Stimulated activated CD8-positive, alpha-beta memory T cell treated with anti-CD3 and anti-CD28 coated beads, Interleukin-7, amount 100 ng/mL, for 48 hours (primary cell): Measurements from ENCODE around the gene NRN1L.
"Not testable (repeated sequence)": the region's sequence is repeated elsewhere in the genome, so short reads cannot be mapped to it uniquely, and the experiment has no call there.

Source experiments
- DNase-seq, 2 donors: peaks; one replicate each; pipeline ENCODE4 v3.0.0-alpha.2; 2020; ENCODE audit warnings: low read depth in 1 of 2; ENCODE audit errors: extremely low read depth in 1 of 2

The NRN1L gene

GRCh38 chr16:67881621-67882161 lies 3.0 kb upstream of the NRN1L start:
- no peak for DNase-seq

DNA sequence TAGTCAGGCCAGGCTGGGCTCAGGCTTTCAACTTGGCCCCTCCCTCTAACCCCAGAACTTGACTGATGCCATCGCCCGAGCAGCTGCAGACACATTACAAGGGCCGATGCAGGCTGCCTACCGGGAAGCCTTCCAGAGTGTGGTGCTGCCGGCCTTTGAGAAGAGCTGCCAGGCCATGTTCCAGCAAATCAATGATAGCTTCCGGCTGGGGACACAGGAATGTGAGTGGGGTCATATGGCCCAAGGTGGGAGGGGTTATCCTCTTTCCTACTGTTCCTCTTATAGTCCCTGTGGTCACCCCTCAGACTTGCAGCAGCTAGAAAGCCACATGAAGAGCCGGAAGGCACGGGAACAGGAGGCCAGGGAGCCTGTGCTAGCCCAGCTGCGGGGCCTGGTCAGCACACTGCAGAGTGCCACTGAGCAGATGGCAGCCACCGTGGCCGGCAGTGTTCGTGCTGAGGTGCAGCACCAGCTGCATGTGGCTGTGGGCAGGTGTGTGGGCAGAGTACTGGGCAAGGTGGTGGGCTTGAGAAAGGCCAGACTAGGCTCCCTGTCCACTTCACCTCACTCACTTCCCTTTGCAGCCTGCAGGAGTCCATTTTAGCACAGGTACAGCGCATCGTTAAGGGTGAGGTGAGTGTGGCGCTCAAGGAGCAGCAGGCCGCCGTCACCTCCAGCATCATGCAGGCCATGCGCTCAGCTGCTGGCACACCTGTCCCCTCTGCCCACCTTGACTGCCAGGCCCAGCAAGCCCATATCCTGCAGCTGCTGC lies 2.1 kb upstream of the NRN1L start:
- DNase-seq = no peak

GRCh38 chr16:67883146-67883871 lies 1.4 kb upstream of the NRN1L start:
- no peak for DNase-seq

- peak; percentile 42 to 43 for DNase-seq
Observed at GRCh38 chr16:67883872-67884261, 818 bp upstream of the NRN1L start.

- DNase-seq = no peak
Observed at GRCh38 chr16:67885545-67885944, 860 bp downstream of the NRN1L start.

DNA sequence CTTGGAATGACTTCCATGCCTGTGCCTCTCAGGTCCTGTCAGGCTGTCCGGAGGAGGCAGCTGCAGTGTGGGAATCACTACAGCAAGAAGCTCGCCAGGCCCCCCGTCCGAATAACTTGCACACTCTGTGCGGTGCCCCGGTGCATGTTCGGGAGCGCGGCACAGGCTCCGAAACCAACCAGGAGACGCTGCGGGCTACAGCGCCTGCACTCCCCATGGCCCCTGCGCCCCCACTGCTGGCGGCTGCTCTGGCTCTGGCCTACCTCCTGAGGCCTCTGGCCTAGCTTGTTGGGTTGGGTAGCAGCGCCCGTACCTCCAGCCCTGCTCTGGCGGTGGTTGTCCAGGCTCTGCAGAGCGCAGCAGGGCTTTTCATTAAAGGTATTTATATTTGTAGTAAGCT lies 1.3 kb downstream of the NRN1L start:
- DNase-seq = no peak

- no peak for DNase-seq
Observed at GRCh38 chr16:67886387-67886786, 1.7 kb downstream of the NRN1L start.

DNA sequence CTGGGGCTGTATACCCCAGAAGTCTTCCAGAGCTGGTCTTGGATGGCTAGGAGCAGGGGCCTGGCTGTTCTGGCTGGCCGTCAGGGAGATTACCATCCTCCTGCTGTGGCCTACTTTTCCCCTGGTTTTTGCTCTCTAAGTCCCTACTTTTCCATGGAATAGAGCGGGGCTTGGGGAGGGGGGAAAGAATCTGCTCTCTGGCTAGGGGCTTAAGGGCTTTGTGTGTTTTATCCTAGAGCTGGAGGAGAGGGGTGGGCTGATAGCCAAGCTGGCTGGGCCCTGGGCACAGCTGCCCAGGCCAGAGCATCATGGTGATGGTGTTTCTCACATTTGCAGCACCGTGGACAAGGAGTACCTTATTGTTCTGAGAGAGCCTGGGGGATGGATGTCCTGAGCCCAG lies 3.6 kb downstream of the NRN1L start:
- no peak for DNase-seq

- no peak for DNase-seq
Observed at GRCh38 chr16:67892375-67892774, 7.7 kb downstream of the NRN1L start.

GRCh38 chr16:67892899-67893742 lies 8.4 kb downstream of the NRN1L start, which contains the start of gene PSKH1:
PSKH1 (plus strand) TSS chr16:67893254; CDS start chr16:67908750, 15,496 bp downstream.
- DNase-seq = peak; percentile 87 to 94

DNA sequence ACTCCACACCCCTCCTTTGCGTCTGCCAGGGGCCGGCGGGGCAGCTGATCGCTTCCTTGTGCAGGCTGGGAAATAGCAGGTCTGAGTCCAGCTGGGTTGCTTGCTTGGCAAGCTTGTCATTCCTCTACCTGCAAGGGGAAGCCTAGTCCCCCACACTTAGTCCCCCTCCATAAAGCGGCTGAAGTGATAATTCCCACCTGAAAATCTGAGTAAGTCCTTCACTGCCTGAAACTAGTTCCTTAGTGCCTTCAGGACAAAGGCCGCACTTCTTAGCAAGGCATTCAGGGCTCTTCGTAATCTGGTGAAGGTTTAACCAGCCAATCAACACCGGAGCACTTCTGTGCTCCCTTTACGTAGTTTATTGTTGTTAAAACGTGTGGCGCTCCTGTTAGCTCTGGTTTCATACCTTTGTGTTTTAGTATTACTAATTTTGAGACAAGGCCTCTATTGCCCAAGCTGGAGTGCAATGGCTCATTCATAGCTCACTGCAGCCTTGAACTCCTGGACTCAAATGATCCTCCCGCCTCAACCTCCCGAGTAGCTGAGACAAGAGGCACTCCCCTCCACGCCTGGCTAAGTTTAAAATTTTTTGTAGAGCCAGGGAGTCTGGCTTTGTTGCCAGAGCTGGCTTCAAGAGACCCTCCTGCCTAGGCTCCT lies 9.2 kb downstream of the NRN1L start:
- DNase-seq = no peak

DNA sequence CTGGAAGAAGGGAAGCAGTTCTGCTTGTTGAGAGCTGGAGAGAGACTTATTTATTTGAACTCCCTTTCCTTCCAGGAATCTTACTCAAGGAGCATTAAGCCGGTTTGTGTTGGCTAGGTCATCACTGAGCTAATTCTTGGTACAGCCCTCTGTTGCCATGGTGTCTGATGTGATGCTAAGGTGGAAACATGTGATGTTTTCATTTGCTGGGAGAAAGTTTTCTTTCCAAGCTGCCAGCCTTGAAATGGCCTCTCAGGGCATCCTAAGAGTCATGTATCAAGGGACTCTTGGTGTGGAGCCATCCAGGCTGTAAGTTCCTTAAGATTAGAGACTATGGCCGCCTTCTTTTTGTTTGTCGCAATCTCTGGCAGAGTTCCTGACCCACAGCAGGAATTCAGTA lies 12.5 kb downstream of the NRN1L start:
- no peak for DNase-seq

GRCh38 chr16:67901734-67902133 lies 17.0 kb downstream of the NRN1L start:
- no peak for DNase-seq

- DNase-seq = no peak
Observed at GRCh38 chr16:67902831-67903230, 18.1 kb downstream of the NRN1L start.

DNA sequence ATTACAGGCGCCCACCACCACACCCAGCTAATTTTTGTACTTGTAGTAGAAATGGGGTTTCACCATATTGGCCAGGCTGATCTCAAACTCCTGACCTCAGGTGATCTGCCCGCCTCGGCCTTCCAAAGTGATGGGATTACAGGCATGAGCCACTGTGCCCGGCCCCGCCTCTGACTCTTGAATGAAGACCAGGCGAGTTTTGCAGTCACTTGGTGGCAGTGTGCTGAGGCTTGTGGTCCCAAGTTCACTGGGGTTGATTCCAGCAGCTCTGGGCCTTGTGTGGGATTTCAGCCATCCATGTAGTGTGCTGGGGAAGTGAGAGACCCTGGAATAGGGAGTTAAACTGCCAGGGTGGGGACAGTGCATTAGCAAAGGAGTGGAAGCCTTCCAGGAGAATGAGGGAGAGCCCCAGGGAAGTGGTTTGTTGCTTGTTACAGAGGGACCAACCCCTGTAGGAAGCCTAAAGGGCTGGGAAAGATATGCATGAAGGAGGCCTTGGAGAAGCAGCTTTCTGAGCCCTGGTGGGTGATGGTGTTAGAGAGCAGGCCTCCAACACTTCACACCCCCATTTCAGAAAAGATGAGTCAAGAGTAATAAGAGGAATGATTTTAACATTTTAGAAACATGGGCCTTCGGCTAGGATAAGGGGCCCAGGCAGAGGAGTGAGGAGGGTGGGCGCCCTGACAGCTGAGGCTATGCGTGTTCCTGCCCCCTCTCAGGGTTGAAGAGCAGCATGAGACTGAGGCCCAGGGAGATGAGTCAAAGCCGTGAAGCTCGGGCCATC lies 22.9 kb downstream of the NRN1L start:
- no peak for DNase-seq

DNA sequence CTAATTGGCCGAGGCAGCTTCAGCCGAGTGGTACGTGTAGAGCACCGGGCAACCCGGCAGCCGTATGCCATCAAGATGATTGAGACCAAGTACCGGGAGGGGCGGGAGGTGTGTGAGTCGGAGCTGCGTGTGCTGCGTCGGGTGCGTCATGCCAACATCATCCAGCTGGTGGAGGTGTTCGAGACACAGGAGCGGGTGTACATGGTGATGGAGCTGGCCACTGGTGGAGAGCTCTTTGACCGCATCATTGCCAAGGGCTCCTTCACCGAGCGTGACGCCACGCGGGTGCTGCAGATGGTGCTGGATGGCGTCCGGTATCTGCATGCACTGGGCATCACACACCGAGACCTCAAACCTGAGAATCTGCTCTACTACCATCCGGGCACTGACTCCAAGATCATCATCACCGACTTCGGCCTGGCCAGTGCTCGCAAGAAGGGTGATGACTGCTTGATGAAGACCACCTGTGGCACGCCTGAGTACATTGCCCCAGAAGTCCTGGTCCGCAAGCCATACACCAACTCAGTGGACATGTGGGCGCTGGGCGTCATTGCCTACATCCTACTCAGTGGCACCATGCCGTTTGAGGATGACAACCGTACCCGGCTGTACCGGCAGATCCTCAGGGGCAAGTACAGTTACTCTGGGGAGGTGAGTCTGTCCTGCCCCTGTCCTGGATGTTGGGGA lies 24.5 kb downstream of the NRN1L start:
- DNase-seq = no peak

- no peak for DNase-seq
Observed at GRCh38 chr16:67910158-67910557, 25.5 kb downstream of the NRN1L start.

DNA sequence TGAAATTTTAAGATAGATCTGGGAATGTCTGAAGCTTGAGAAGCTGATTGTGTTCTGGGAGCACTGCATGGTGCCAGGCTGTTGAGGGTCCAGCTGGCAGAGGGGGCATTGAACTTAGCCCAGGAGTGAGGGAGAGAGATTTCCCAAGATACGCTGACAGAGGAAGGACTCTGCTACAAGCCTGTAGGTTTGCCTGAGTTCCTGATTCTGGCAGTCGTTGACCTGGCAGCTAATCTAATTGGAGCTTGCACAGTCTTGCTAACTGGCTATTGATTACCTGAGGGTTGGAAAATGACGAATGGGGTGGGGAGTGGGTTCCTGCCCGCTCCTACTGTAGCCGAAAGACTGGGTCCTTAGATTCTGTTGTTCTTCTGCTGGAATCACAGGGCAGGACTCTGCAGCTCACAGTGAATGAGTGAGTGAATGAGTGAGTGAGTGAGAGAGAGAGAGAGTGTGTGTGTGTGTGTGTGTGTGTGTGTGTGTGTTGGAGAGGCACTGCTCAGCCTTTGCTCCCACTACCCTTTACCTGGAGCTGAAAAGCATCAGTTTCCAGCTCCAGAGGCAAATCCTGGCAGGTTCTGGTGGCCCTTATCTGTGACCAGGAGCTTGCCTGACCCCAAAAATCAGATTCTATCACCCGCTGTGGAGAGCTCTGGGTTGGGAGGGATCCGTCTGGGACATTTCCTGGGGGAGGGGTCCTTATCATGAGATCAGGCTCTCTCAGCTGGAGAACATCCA lies 30.2 kb downstream of the NRN1L start:
- DNase-seq = no peak

DNA sequence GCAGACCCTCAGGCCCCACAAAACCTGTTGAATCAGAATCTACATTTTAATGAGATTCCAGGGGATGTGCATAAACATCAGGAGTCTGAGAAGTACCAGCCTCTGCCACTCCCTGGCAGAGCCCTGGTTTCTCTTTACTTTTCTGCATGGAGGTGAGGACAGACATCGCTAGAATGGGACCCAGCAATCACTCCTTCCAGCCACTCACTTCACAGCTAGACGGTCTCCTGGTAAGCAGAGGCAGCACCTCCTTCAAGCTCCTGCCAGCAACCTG lies 30.7 kb downstream of the NRN1L start:
- DNase-seq = not testable (repeated sequence)
